Measurements from ENCODE around the gene ZNF532.

ZNF532 gene

DNA sequence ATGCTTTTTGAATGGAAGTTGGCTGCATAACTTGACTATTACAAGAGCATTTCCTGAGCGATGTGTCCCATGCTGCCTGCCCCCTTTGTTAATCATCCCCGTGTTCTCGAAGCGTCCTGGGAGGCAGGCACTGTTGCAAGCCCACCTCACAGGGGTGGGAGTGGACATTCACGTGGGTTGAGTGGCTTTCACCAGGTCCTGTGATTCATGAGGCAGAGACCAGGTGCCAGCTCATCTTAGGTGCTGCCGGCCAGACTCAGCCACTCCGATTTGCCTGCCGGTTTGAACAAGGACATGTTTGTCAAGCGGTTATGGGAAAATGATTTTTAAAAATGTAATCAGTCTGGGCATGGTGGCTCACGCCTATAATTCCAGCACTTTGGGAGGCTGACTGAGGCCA lies 112.5 kb downstream of the ZNF532 start:
- DNase-seq (ENCODE audit: low spot score), result no peak

DNA sequence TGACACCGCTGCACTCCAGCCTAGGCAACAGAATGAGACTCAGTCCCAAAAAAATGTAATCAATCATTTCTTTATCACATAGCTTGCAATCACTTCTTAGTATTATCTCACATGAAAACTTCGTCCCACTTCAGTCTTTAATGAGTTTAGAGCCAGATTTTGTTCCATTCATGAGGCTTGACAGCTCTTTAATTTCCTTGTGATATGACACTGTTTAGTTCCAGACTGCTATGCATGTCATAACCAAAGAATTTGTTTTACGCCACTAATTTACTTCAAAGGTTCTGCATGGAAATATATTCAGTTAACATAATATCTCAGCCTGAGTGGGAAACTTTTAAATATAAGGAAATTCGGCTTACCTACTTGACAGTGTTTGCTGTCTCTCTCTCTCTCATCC lies 113.1 kb downstream of the ZNF532 start:
- no peak for DNase-seq (ENCODE audit: low spot score)

DNA sequence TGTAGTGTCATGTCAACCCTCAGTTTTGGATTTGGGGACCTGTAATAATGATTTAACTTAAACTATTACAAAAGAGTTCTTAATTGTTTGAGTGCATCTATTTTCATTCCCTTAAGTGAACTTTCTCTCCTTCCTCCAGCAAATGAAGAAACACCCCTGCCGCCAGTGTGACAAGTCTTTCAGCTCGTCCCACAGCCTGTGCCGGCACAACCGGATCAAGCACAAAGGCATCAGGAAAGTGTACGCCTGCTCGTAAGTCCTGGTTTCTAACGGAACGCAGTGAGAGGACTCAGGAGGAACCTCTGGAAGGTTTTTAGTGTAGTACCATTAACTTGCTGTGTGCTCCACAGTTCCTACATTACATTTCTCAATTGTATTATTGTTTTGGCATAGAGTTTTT lies 114.2 kb downstream of the ZNF532 start:
- no peak for DNase-seq (ENCODE audit: low spot score)

DNA sequence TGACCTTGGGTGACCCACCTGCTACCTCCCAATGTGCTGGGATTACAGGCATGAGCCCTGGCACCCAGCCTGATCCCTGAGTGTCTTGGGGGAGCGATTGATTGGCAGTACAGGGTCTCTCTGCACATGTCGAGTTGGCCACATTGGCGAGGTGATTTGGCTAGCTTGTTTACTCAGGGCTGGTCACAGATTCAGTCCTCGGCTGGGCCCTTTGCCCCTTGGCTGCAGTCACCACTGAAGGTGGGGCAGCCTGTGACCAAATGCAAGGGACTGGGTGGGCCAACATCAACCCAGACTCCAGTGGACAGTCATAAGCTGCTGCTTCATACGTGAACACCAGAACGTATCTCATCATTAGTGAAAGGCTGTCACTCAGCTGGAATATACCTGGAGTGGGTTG lies 114.9 kb downstream of the ZNF532 start:
- no peak for DNase-seq (ENCODE audit: low spot score)

DNA sequence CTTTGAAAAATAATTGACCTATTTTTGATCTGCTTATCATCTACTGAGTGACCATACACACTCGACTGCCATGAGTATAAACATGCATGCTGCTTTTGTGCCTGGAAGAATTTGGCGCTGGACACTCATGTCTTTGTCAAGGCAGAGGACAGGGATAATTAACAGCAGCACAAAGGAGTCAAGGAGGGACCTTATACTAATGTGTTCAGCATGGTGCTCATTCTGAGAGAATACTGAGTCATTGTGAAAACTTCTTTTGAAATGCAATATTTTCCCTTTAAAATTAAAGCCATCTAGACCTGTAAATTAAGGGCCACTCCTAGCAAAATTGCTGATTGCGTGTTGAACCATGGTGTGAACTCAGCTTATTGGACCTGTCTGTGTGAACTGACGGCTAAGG lies 116.3 kb downstream of the ZNF532 start:
- DNase-seq (ENCODE audit: low spot score), result peak; percentile 17

DNA sequence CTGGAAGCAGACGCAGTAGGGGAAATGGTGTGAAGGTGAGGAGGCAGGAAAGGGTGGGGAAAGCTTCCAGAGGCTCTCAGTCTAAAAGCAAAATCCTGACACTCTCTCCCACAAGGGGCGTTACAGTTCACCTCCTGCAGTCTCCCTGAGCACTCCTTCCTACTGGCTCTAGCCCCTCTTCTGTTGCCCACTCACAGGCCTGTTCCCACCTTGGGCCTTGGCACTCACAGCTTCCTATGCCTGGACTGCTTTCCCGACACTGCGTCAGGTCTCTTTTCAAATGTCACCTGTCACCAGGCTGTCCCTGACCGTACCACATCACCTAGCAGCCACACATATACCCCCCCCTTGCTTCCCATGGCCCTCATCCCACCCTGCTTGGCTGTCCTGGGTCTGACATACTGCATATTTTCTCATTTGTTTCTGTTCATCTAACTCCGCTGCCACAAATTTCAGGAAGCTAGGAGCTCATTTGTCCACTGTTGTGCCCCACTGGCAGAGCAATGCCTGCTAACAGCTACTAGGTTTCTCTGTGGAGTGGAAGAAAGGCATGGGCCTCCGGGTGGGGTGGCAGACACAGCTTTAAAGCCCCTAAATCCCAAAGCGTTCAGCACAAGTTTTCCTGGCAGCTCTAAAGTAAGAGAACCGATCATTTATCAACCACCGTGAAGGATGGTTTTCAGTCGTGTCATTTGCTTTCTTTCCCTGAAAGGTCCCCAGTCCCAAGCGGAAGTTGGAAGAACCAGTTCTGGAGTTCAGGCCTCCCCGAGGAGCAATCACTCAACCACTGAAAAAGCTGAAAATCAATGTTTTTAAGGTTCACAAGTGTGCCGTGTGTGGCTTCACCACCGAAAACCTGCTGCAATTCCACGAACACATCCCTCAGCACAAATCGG lies 118.8 kb downstream of the ZNF532 start:
- DNase-seq (ENCODE audit: low spot score), result no peak

DNA sequence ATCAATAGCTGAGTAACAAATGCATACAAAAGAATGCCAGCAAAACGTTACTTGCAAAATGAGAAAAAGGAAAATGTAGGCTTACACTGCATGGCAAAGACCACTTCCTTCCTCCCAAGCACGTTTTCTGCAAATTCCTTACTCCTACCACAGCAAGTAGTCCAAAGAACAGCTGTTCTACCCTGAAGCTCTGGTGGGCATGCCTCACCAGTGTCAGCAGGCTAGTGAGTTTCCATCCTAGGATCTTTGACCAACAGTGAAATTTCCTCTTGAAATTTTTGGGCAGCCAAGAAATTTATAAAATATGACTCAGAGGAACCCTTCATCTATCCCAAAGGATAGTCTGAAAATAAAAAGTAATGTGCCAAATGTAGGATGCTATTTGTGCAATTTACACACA lies 123.9 kb downstream of the ZNF532 start:
- no peak for DNase-seq (ENCODE audit: low spot score)

DNA sequence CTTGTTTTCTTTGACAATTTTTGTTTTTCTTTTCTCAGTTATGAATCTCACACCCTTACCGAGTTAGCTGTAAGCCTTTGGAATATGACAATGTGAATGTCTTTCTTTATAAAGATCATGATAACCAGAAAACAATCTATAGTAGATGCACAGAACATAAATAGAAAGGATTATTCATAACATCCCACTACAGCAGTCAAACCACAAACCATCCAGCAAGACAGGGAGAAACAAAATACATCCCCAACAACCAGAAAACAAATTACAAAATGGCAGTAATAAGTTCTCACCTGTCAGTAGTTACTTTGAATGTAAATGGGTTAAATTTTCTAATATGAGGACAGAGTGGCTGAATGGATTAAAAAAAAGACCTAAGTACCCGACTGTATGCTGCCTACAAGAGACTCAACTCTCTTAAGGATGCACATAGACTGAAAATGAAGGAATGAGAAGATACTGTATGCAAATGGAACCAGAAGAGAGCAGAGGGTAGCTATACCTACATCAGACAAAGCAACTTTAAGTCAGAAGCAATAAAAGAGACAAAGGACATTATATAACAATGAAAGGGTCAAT lies 124.6 kb downstream of the ZNF532 start:
- no peak for DNase-seq (ENCODE audit: low spot score)

DNA sequence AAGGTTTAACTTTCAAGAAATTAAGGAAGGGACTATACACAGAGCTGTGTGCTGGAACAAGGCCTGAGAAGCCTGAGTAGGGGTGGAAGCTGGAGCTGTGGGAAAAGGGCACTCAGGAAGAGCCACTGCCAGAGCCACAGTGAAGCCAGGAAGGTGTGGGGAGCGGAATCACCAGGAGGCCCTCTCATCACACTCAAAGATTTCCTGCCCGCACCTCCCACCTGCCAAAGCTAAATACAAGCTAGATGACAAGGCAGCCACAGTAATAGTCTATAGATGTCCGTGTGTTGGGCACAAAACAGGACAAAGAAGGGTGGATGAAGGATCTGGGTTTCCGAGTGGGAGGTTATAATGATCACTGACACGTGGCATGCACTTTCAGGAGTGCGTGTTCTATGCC lies 126.0 kb downstream of the ZNF532 start:
- DNase-seq (ENCODE audit: low spot score), result no peak

DNA sequence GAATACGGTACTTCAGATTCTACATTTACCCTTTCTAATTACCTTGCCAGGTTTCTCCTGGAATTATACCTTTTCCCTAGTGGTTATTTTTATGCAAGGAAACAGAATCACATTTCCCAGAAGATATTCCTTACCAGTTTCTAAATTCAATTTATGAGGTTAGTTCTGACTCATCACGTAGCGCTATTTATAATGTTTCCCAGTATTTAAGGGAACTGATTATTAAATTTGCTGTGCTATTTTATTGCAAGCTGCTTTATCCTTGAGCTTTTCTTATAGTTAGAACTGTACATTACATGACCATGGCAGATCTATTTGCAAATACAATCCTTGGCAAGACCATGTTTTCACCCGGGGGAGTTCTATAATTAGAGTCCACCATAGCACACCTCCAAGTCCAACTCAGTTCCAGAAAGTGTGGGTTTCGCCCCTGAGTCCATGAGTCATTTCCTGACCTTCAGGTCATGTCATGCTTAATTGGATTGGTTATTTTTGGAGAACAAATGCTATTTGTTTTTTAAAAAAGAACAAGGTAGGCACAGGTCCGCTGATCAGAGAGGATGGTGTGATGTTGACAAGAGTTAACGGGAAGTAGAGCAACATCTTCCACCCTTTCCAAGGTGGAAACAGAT lies 126.6 kb downstream of the ZNF532 start:
- no peak for DNase-seq (ENCODE audit: low spot score)

DNA sequence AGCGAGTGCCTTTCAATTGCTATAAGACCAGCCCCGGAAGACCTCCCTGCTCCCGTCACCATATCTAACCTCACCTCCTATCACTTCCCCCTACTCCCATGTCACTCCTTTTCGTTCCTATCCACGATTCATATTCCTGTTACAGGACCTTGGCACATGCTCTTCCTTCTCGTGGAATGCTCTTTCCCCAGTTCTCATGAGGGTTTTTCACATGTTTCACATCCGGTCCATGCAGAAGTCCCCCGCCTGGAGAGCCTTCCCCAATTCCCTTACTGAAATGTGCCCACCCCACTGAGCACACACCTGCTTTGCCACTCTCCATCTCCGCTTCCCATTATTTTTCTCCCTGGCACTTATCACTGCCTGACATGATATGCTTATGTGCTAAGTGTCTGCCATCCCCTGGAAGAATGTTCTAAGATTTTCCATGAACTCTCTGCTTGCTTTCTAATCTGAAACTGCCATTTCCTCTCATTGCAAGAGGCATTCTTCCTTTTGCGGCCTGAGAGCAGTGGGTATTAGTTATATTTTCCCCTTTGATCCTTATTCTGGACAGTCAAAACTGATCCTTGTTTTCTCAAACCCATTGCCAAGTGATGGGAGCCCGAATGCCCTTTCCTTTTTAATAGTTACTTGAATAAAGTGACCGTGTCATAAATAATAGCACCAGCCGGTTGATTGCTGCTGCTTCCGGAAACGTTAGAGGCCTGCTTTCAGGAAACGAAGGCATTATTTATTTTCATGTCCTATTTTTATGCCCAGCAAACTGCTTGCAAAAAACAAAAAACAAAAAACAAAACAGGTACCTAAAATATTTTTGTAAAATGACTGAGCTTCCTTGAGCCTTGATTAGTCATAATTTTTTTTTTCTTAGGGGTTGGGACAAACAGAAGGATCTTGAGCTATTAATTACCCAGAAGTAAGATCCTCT lies 127.9 kb downstream of the ZNF532 start:
- DNase-seq (ENCODE audit: low spot score), result no peak

DNA sequence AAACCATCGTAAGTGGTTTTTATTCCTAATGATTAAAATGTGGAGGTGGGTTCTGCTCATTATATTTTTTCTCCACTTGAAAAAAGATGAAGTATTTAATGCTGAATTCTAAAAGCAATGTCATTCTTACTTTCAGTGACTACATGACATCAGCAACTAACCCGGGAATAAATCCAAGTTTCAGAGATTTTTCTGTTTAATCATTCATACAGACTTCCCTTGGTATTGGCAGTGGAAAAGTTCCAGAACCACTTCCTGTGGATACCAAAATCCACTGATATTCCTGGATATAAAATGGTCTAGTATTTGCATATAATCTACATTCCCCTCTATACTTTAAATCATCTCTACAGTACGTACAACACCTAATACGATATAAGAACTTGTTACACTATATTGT lies 128.6 kb downstream of the ZNF532 start:
- DNase-seq (ENCODE audit: low spot score), result peak; percentile 68

DNA sequence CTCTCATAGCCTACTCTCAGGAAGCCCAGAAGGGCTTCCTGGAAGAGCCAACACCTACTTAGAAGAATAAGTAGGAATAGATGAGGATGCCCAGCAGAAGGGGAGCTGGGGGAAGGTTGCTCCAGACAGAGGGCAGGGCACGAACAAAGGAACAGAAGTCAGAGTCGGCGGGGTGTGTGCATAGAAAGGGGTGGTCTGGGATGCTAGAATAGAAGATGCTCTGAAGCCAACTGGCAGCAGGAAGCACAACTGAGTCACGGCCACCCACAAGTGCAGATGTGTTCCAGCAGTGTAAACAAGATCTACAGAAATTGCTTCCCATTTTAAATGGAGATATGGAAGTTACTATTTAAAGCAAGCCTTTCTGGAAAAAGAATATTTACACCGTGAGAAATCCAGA lies 131.0 kb downstream of the ZNF532 start:
- DNase-seq (ENCODE audit: low spot score), result no peak

DNA sequence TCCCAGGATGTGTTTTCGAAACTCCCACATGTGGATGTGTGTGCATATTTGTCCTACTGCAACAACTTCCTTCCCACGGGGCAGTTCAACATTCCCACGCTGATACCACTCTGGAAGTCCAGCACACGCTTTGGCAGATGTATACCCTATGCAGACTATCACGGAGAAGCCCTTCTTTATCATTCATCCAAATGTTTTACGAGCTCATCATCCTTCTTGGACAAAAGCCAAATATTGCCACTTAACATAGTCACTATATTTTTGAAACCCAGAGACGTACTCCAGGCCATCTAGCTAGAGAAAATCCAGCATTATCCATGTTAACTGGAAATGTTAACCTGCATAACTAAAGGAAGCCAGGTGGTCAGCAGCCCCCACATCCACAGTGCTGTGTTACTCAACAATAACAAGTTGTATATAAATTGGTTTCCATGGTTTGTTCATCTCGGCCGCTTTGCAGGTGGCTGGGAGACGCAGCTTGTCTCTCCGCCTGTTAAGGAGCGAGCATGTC lies 131.5 kb downstream of the ZNF532 start:
- DNase-seq (ENCODE audit: low spot score), result peak; percentile 43

DNA sequence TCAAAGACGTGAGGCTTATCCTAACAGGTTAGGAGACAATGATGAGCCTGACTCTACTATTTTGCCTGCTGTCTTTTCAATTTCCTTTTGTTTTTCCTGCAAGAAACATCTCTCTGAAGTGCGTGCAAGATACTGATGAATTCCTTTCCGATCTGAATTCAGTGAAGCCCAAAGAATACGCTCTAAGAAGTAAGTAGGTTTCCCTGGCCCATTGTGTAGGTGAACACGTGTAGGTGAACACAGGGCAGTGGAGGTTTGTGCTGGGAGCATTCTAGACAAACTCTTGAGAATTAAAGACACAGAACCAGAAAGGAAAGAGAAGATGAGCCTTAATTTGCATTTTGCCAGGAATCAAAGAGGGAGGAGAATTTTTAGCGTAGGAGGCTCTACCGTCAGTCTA lies 132.0 kb downstream of the ZNF532 start:
- DNase-seq (ENCODE audit: low spot score), result no peak

DNA sequence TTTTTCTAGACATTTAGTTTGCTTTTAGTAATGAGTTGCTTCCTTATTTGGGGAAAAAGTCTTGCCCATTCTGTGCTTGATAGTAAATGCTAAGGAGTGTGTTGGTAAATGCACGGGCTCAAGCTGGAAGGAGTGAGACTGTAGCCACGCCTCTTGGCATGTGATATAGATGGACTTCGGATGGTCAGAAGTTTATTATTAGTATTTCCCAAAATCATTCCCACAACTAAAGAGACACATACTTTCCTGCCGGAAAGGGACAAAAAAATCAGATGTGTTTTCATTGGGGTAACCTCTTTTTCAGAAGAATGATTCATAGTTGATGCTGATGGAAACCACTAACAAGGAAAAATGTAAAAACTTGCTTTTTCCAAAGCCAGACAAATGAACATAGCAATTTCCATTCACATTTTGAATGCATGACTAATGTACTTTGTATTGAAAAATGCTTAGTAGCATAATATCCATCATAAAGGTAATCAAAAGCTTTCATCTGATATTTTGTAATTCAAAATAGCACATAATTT lies 133.2 kb downstream of the ZNF532 start:
- DNase-seq (ENCODE audit: low spot score), result peak; percentile 81

DNA sequence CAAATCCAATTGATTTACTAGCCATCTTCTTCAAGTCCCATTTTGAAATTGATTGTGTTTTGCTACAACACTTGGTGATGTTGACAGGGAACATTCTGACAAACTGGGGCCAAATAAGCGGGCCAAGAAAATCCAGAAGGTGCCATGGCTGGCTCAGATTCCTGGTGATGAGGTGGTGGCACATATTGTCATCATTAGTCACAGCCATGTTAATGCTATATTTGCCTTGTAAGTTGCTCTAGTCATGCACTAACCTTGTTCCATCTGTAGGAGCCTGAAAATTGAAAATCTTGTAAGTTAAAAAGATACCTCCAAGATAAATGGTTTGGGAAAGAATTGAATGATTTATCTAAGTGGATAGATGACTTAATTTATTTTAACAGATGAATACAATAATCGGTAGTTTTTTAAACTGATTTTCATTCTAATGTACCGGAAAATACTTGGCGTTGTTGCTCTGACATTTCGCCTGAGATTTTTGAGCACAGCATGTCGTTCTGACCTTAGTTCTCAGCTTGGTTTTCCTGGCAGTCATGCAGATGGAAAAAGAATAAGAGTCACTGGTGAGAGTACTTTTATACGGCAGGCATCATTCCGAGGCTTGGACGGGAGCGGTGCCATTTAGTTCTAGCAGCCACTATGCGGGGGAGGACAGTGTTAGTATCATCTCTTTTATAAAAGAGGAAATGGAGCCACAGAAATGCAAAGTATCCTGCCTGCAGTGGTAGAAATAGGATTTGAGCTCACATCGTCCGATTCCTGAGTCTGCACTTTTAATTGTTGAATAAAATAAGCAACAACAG lies 133.9 kb downstream of the ZNF532 start:
- DNase-seq (ENCODE audit: low spot score), result peak; percentile 64

DNA sequence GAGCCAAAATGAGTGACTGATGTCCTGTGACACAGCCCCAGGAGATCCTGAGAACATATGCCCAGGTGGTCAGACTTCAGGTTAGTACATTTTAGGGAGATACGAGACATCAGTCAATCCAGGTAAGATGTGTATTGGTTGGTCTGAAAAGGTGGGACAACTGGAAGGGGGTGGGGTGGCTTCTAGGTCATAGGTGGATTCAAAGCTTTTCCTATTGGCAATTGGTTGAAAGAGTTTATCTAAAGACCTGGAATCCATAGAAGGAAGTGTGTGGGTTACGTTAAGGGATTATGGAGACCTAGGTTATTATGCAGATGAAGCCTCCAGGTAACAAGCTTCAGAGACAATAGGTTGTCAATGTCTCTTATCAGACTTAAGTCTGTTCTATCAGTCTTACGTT lies 136.5 kb downstream of the ZNF532 start:
- DNase-seq (ENCODE audit: low spot score), result no peak

DNA sequence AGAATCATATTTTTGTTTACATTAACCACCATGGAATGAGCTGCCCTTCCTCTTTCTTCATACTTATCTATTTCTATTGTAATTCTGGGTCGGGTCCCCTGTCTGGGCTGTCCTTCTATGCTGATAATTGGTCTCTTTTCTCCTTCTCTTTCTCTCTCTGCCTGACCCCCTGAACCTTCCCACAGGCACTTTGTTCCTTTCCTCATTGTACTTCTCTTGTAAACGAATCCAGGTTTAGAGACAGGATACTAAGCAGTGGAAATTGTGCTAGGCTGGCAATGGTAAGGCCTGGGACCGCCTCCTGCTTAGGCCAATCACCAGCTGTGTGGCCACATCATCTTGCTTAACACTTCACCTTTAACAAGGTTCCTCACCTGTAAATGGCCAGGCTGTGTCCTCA lies 137.0 kb downstream of the ZNF532 start:
- no peak for DNase-seq (ENCODE audit: low spot score)

DNA sequence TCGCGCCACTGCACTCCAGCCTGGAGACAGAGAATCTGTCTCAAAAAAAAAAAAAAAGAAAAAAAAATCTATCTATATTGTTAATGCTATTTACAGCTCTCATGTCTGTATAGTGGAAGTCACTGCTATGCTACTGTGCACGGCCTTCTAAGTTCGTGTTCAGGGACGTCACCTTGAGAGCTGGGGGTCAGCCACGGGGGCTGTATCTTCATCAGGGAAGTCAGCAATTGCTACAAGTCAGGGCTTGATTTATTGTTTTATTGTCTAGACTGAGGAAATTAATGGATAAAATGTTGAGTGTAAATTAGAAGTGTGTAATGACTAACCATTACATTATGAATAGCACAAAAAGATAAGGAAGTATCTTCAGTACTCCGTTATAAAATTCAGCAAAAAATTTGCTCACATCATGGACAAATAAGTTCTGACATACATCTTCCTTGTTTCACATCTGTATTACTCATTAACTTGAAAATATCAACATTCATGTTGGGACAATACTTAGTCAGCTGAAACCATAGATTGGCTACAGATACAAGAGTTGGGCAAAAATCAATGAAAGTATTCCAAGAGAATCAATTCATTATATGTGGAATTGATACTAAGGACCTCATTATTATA lies 138.4 kb downstream of the ZNF532 start:
- no peak for DNase-seq (ENCODE audit: low spot score)

Data from AG08395 (cell line).